GM12891 (cell line): ENCODE results near the gene BHLHE41.

Source experiments
- PAX5 ChIP-seq: IDR thresholded peaks from 2 replicates; pipeline ENCODE4 v1.6.1; 2011; ENCODE audit warnings: low read length, moderate library complexity, mild to moderate bottlenecking; ENCODE audit not compliant: insufficient read depth, severe bottlenecking
- POLR2A ChIP-seq: IDR thresholded peaks from 2 replicates; pipeline ENCODE4 v1.6.1; 2011; ENCODE audit warnings: low read depth, low read length, control low read depth
- POLR2AphosphoS5 ChIP-seq: IDR thresholded peaks from 2 replicates; pipeline ENCODE4 v1.6.1; 2011; ENCODE audit warnings: low read depth, low read length, control low read depth
- POU2F2 ChIP-seq: IDR thresholded peaks from 2 replicates; pipeline ENCODE4 v1.6.1; 2011; ENCODE audit warnings: low read depth, mild to moderate bottlenecking, control low read depth, low read length, moderate library complexity
- SPI1 ChIP-seq: IDR thresholded peaks from 2 replicates; pipeline ENCODE4 v1.6.1; 2011; ENCODE audit warnings: low read depth, low read length, control low read depth
- TAF1 ChIP-seq: IDR thresholded peaks from 2 replicates; pipeline ENCODE4 v1.6.1; 2011; ENCODE audit warnings: low read depth, low read length, control low read depth

DNA sequence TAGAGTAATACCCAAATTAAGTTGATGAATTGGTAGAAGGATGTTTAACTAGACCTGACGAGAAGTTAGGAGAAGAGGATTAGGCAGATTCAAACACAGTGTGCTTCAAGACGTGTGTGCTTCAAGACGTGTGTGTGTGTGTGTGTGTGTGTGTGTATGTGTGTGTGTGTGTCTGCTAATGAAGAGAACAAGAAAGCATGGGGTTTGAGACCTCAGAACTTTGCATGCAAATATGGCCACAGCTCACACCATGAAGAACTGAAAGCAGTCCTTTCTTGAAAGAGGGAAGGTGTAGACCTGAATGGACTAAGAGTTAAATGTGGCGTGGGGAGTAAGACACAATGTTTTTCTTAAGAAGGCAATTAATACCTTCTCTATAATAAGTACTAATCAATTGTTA lies 38.1 kb upstream of the BHLHE41 start:
- TF ChIP-seq TAF1: no peak
- TF ChIP-seq POLR2A: no peak
- TF ChIP-seq POLR2AphosphoS5: no peak
- TF ChIP-seq SPI1: peak; percentile 48; the same call in 1 of the 2 replicates
- peak; percentile 92 for TF ChIP-seq POU2F2
- TF ChIP-seq PAX5: no peak
